ENCODE data around the gene NARF. TPM values are rescaled to one million over a fixed set of nuclear protein-coding genes. Genes with fewer than 3 reads are reported as not detected.

NARF gene
- total RNA-seq, 1 experiment from 2014 or later = 59.5 TPM

DNA sequence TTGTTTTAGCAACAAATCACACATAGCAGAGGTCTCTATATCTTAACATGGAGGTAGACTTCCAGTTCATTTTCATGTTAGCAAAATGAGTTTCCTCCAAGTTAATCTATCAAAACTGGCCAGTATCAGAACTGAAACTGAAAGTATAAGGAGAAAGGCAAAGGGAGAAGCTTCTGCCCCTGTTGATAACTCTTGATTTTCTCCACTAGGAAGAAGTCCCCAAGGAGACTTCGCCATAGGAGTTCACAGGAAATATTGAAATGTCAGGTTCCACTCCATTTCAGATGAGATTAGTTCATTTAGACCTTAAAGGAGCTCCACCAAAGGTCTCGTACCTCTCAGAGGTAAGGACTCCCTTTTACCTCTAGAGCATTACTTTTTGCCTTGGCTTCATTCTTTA, 39.0 kb upstream of the NARF start:
- H2AFZ ChIP-seq (ENCODE audit: low read length) = no peak overlapping the region; the same call in 1 of the 2 replicates

GRCh38 chr17:82424001-82424862, 34.3 kb upstream of the NARF start:
- ChIA-PET POLR2A (ENCODE audit: unreplicated experiment) (no interaction called here), CTCF (no interaction called here)
- no peaks in the 10 kb centered on the region for H3K9me3 ChIP-seq (ENCODE audit: low read length)
- no peak overlapping the region for H3K9ac ChIP-seq (ENCODE audit: low read length)
- DNase-seq (peak; percentile 63), ATAC-seq (peak; percentile 49; the same call in 1 of the 2 replicates)
- H3K4me3 ChIP-seq (ENCODE audit: low read length) = no peak overlapping the region
- no peak overlapping the region for H2AFZ ChIP-seq (ENCODE audit: low read length)
- intact Hi-C loops (cut with micrococcal nuclease) = no loop called here
- no peaks in the 10 kb centered on the region for H4K20me1 ChIP-seq (ENCODE audit: low read length)
- no peaks in the 10 kb centered on the region for H3F3A ChIP-seq (ENCODE audit: low read length, unreplicated experiment)
- no peaks in the 10 kb centered on the region for H3K27me3 ChIP-seq (ENCODE audit: low read length)
- H3K9me2 ChIP-seq (replicated peaks; ENCODE audit: low read length) = no peaks in the 10 kb centered on the region
- no peak overlapping the region for H3K4me2 ChIP-seq (ENCODE audit: low read length)
- TF ChIP-seq EZH2phosphoT487 (IDR thresholded peaks at IDR 0.05; ENCODE audit: borderline replicate concordance, low read length) = no peak
- TF ChIP-seq EZH2 (IDR thresholded peaks at IDR 0.05; ENCODE audit: low read length, unreplicated experiment) = no peak
- peak; percentile 90 for TF ChIP-seq CTCF (conservative IDR thresholded peaks at IDR 0.05; ENCODE audit: low read depth, low read length)
- H3K4me1 ChIP-seq (ENCODE audit: insufficient read depth, low read length) = peaks cover 4% of the 10 kb centered on the region; the same call in 1 of the 2 replicates
- BruUV-seq (replicated peaks) = no TSS peak
- no peaks in the 10 kb centered on the region for H3K36me3 ChIP-seq (ENCODE audit: low read depth, low read length)
- no peaks in the 10 kb centered on the region for H3K79me2 ChIP-seq (ENCODE audit: low read length)
- no peak overlapping the region for H3K27ac ChIP-seq (ENCODE audit: low read length)

More for the DNA sequence above, 39.0 kb upstream of the NARF start:
- Histone ChIP-seq H3K79me2 (ENCODE audit: low read length) (peaks cover 6% of the 10 kb centered on the region), H3K36me3 (ENCODE audit: low read depth, low read length) (no peaks in the 10 kb centered on the region), H3K9me3 (ENCODE audit: low read length) (no peaks in the 10 kb centered on the region), H3K9me2 (replicated peaks; ENCODE audit: low read length) (no peaks in the 10 kb centered on the region), H3K27me3 (ENCODE audit: low read length) (no peaks in the 10 kb centered on the region), H3K9ac (ENCODE audit: low read length) (peak overlapping the region; percentile 87; the same call in 1 of the 2 replicates), H3K4me2 (ENCODE audit: low read length) (peak overlapping the region; percentile 88), H3K4me3 (ENCODE audit: low read length) (peak overlapping the region; percentile 97), H3K27ac (ENCODE audit: low read length) (no peak overlapping the region), H3F3A (ENCODE audit: low read length, unreplicated experiment) (no peaks in the 10 kb centered on the region), H3K4me1 (ENCODE audit: insufficient read depth, low read length) (peaks cover 11% of the 10 kb centered on the region), H4K20me1 (ENCODE audit: low read length) (peaks cover 13% of the 10 kb centered on the region; the same call in 1 of the 2 replicates)
- CTCF ChIA-PET = no interaction called here
- POLR2A ChIA-PET (ENCODE audit: unreplicated experiment) = no interaction called here
- no peak for ATAC-seq
- no TSS peak for BruUV-seq (replicated peaks)
- no peak for TF ChIP-seq CTCF (conservative IDR thresholded peaks at IDR 0.05; ENCODE audit: low read depth, low read length)
- TF ChIP-seq EZH2phosphoT487 (IDR thresholded peaks at IDR 0.05; ENCODE audit: borderline replicate concordance, low read length) = no peak
- TF ChIP-seq EZH2 (IDR thresholded peaks at IDR 0.05; ENCODE audit: low read length, unreplicated experiment) = no peak
- intact Hi-C loops (cut with micrococcal nuclease) = loop anchor here (10.0 kb wide), 1 partner anchor 75 kb away; no protein-coding TSS in a partner anchor
- peak; percentile 7 for DNase-seq

DNA sequence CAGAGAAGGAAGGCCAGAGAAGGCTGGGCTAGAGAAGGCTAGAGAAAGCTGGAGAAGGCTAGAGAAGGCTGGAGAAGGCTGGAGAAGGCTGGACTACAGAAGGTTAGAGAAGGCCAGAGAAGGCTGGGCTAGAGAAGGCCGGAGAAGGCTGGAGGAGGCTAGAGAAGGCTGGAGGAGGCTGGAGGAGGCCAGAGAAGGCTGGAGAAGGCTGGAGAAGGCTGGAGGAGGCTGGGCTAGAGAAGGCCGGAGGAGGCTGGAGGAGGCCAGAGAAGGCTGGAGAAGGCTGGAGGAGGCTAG, 33.7 kb upstream of the NARF start:
- DNase-seq (no peak), ATAC-seq (no peak)
- Histone ChIP-seq H3K79me2 (ENCODE audit: low read length) (no peaks in the 10 kb centered on the region), H3K4me3 (ENCODE audit: low read length) (no peak overlapping the region), H3K9me3 (ENCODE audit: low read length) (no peaks in the 10 kb centered on the region), H3K9ac (ENCODE audit: low read length) (no peak overlapping the region), H3K36me3 (ENCODE audit: low read depth, low read length) (no peaks in the 10 kb centered on the region), H3K27me3 (ENCODE audit: low read length) (no peaks in the 10 kb centered on the region), H3K9me2 (replicated peaks; ENCODE audit: low read length) (no peaks in the 10 kb centered on the region), H3K4me2 (ENCODE audit: low read length) (no peak overlapping the region), H3K4me1 (ENCODE audit: insufficient read depth, low read length) (no peaks in the 10 kb centered on the region), H4K20me1 (ENCODE audit: low read length) (no peaks in the 10 kb centered on the region), H2AFZ (ENCODE audit: low read length) (no peak overlapping the region), H3K27ac (ENCODE audit: low read length) (no peak overlapping the region), H3F3A (ENCODE audit: low read length, unreplicated experiment) (no peaks in the 10 kb centered on the region)
- BruUV-seq (replicated peaks) = no TSS peak
- intact Hi-C loops (cut with micrococcal nuclease) = no loop called here
- ChIA-PET POLR2A (ENCODE audit: unreplicated experiment) (no interaction called here), CTCF (no interaction called here)
- peak; percentile 7; the same call in 1 of the 2 replicates for TF ChIP-seq CTCF (conservative IDR thresholded peaks at IDR 0.05; ENCODE audit: low read depth, low read length)
- TF ChIP-seq EZH2phosphoT487 (IDR thresholded peaks at IDR 0.05; ENCODE audit: borderline replicate concordance, low read length) = no peak
- TF ChIP-seq EZH2 (IDR thresholded peaks at IDR 0.05; ENCODE audit: low read length, unreplicated experiment) = no peak
